HepG2 (cell line): ENCODE measurements around the gene PKNOX2.

Experiments used
- ATF3 ChIP-seq: sonication (generic); formaldehyde crosslinking; IDR thresholded peaks from 2 replicates; pipeline ENCODE4 v1.4.0; 2020; ENCODE audit warnings: missing genetic modification reagents
- CBX2 ChIP-seq, 2 experiments: fragments of 200-600 bp in 1 of 2; sonication (generic); formaldehyde crosslinking in 1 of 2; IDR thresholded peaks; 2 replicates each; pipeline versions ENCODE4 v1.7.0 to v1.8.1; 2018 to 2022; ENCODE audit warnings: low read depth in 2 of 2, low read length in 1 of 2, mild to moderate bottlenecking in 1 of 2, missing genetic modification reagents in 1 of 2
- TAF1 ChIP-seq: sonication (generic); formaldehyde crosslinking; IDR thresholded peaks from 2 replicates; pipeline ENCODE4 v1.4.0; 2020; ENCODE audit warnings: missing genetic modification reagents
- XRCC5 ChIP-seq: fragments of 200-400 bp; formaldehyde crosslinking; optimal IDR thresholded peaks from 2 replicates; pipeline ENCODE3; 2017; ENCODE audit warnings: mild to moderate bottlenecking, low read length
- ZBTB33 ChIP-seq: sonication (generic); formaldehyde crosslinking; IDR thresholded peaks from 2 replicates; pipeline ENCODE4 v1.4.0; 2020; ENCODE audit warnings: missing genetic modification reagents
- ZNF335 ChIP-seq: sonication (generic); formaldehyde crosslinking; IDR thresholded peaks from 2 replicates; pipeline ENCODE4 v1.4.0; 2020; ENCODE audit warnings: missing genetic modification reagents

- TF ChIP-seq ATF3: no peak
- TF ChIP-seq TAF1: no peak
- TF ChIP-seq ZBTB33 (CRISPR knock-in tag): no peak
- TF ChIP-seq CBX2 (IDR thresholded peaks at IDR 0.05; ENCODE audit: low read depth, low read length): no peak
- TF ChIP-seq CBX2 (CRISPR knock-in tag; IDR thresholded peaks at IDR 0.05; ENCODE audit: low read depth): no peak
- TF ChIP-seq XRCC5: no peak
- no peak for TF ChIP-seq ZNF335
Observed at GRCh38 chr11:125256541-125257189, 92.1 kb downstream of the PKNOX2 start.
